Caco-2 (cell line): ENCODE results near the gene PKHD1. TPM values are rescaled to one million over a fixed set of nuclear protein-coding genes. Genes with fewer than 3 reads are reported as not detected.

Experiments used
- BruUV-seq: library from RNA; stranded (reverse); fragments of 400-500 nt; replicated peaks from 2 replicates; lab custom pipeline; 2021; lab: Mats Ljungman, UMichigan
- CTCF ChIA-PET: fragments of 300-600 bp; sonication (Branson Sonifier 250); formaldehyde crosslinking; loops from one replicate; lab custom pipeline; 2022; ENCODE audit warnings: antibody characterized with exemption; lab: Charles Lee
- POLR2A ChIA-PET: fragments of 300-600 bp; sonication (Branson Sonifier 250); formaldehyde crosslinking; loops from one replicate; lab custom pipeline; 2022; ENCODE audit warnings: antibody characterized with exemption; lab: Charles Lee
- DNase-seq, 2 experiments: peaks; one replicate each; pipeline versions ENCODE4 v3.0.0 to v3.0.0-alpha.2; 2020 to 2022
- H3K27me3 ChIP-seq: replicated peaks from 2 replicates; pipeline ENCODE4 v1.6.0; 2011; ENCODE audit warnings: low read length; ENCODE audit not compliant: control insufficient read depth, insufficient read depth
- H3K36me3 ChIP-seq: 2 replicates; pipeline ENCODE4 v1.5.1; 2011; ENCODE audit warnings: low read length; ENCODE audit not compliant: control insufficient read depth, insufficient read depth
- H3K4me1 ChIP-seq: fragments of 250-450 bp; sonication (Bioruptor Pico); 2 replicates; pipeline ENCODE4 v1.5.1; 2020; ENCODE audit warnings: mild to moderate bottlenecking
- H3K4me3 ChIP-seq: 2 replicates; pipeline ENCODE4 v1.5.1; 2011; ENCODE audit warnings: low read depth, mild to moderate bottlenecking, control low read depth, low read length
- H3K9me3 ChIP-seq: fragments of 250-450 bp; sonication (Bioruptor Pico); 2 replicates; pipeline ENCODE4 v1.5.1; 2020; ENCODE audit warnings: mild to moderate bottlenecking, moderate library complexity
- H3K27ac Mint-ChIP-seq: one replicate; pipeline ENCODE4 v1.8.0; 2022; ENCODE audit warnings: mixed read lengths; ENCODE audit not compliant: unreplicated experiment
- H3K27me3 Mint-ChIP-seq: one replicate; pipeline ENCODE4 v1.8.0; 2022; ENCODE audit warnings: mixed read lengths; ENCODE audit not compliant: insufficient read depth, unreplicated experiment
- H3K36me3 Mint-ChIP-seq: one replicate; pipeline ENCODE4 v1.8.0; 2022; ENCODE audit warnings: mild to moderate bottlenecking, mixed read lengths; ENCODE audit not compliant: insufficient read depth, unreplicated experiment
- H3K4me1 Mint-ChIP-seq: one replicate; pipeline ENCODE4 v1.8.0; 2022; ENCODE audit warnings: low read depth, mixed read lengths; ENCODE audit not compliant: unreplicated experiment
- H3K4me3 Mint-ChIP-seq: one replicate; pipeline ENCODE4 v1.8.0; 2022; ENCODE audit warnings: mild to moderate bottlenecking, moderate library complexity, mixed read lengths; ENCODE audit not compliant: unreplicated experiment
- H3K9me3 Mint-ChIP-seq: one replicate; pipeline ENCODE4 v1.8.0; 2022; ENCODE audit warnings: mixed read lengths; ENCODE audit not compliant: unreplicated experiment
- CTCF ChIP-seq, 2 experiments: fragments of 200-600 bp in 1 of 2; IDR thresholded peaks; 1 replicate in 1 of 2; 2 replicates in 1 of 2; pipeline versions ENCODE4 v1.5.1 to v1.8.0; 2011 to 2022; ENCODE audit warnings: antibody characterized with exemption in 1 of 2, control low read depth in 1 of 2, inconsistent platforms in 1 of 2, low read depth in 1 of 2, low read length in 1 of 2, mild to moderate bottlenecking in 1 of 2, moderate library complexity in 1 of 2; ENCODE audit not compliant: insufficient read depth in 1 of 2, severe bottlenecking in 1 of 2, unreplicated experiment in 1 of 2
- intact Hi-C: fragments of 100-400 bp; cut with micrococcal nuclease; formaldehyde crosslinking; loops from one replicate; pipeline ENCODE4 v1.10.0; 2022; ENCODE audit not compliant: unreplicated experiment
- total RNA-seq: library from RNA; stranded (reverse); gene quantifications from 2 replicates; pipeline ENCODE4 v1.2.3, GENCODE V29; 2022

PKHD1 gene
- total RNA-seq, 1 experiment from 2014 or later = 3.3 TPM

- no peak overlapping the region for H3K4me3 Mint-ChIP-seq
- H3K27ac Mint-ChIP-seq = no peak overlapping the region
- no peak for DNase-seq
- no peaks in the 10 kb centered on the region for H3K27me3 Mint-ChIP-seq
- H3K9me3 Mint-ChIP-seq = no peaks in the 10 kb centered on the region
- H3K4me1 Mint-ChIP-seq = no peaks in the 10 kb centered on the region
- no peak for TF ChIP-seq CTCF (IDR thresholded peaks at IDR 0.05; ENCODE audit: insufficient read depth in 1 of 2, low read depth in 1 of 2, low read length in 1 of 2, severe bottlenecking in 1 of 2, unreplicated experiment in 1 of 2)
- H3K36me3 ChIP-seq = no peaks in the 10 kb centered on the region
- H3K4me3 ChIP-seq = no peak overlapping the region
- CTCF ChIA-PET = no interaction called here
- no TSS peak for BruUV-seq
- intact Hi-C loops = no loop called here
- H3K9me3 ChIP-seq = no peaks in the 10 kb centered on the region
- POLR2A ChIA-PET = no interaction called here
- no peaks in the 10 kb centered on the region for H3K4me1 ChIP-seq
- H3K36me3 Mint-ChIP-seq = no peaks in the 10 kb centered on the region
- no peaks in the 10 kb centered on the region for H3K27me3 ChIP-seq
Observed at GRCh38 chr6:51963980-51964379, 123.4 kb downstream of the PKHD1 start.

GRCh38 chr6:51962354-51962753, 125.1 kb downstream of the PKHD1 start:
- DNase-seq = no peak

GRCh38 chr6:51960419-51960818, 127.0 kb downstream of the PKHD1 start:
- Mint-ChIP-seq H3K9me3 (no peaks in the 10 kb centered on the region), H3K4me3 (no peak overlapping the region), H3K4me1 (no peaks in the 10 kb centered on the region), H3K27ac (no peak overlapping the region), H3K36me3 (no peaks in the 10 kb centered on the region), H3K27me3 (no peaks in the 10 kb centered on the region)
- Histone ChIP-seq H3K4me1 (no peaks in the 10 kb centered on the region), H3K27me3 (no peaks in the 10 kb centered on the region), H3K4me3 (no peak overlapping the region), H3K9me3 (no peaks in the 10 kb centered on the region), H3K36me3 (no peaks in the 10 kb centered on the region)
- no peak for TF ChIP-seq CTCF (IDR thresholded peaks at IDR 0.05; ENCODE audit: insufficient read depth in 1 of 2, low read depth in 1 of 2, low read length in 1 of 2, severe bottlenecking in 1 of 2, unreplicated experiment in 1 of 2)
- ChIA-PET CTCF (interaction anchor here (0.6 to 1.5 kb wide), 6 partner anchors 26 to 391 kb away, joined by 3 to 8 read pairs (median 4); no protein-coding TSS in a partner anchor), POLR2A (interaction anchor here (0.6 kb wide), 1 partner anchor 64 kb away, joined by 3 read pairs; no protein-coding TSS in a partner anchor)
- intact Hi-C loops = no loop called here
- DNase-seq = no peak
- BruUV-seq = no TSS peak

More at GRCh38 chr6:51962354-51962753, 125.1 kb downstream of the PKHD1 start:
- Histone ChIP-seq H3K9me3 (no peaks in the 10 kb centered on the region), H3K27me3 (no peaks in the 10 kb centered on the region), H3K4me1 (no peaks in the 10 kb centered on the region), H3K36me3 (no peaks in the 10 kb centered on the region), H3K4me3 (no peak overlapping the region)
- no peak overlapping the region for H3K27ac Mint-ChIP-seq
- H3K4me3 Mint-ChIP-seq = no peak overlapping the region
- intact Hi-C loops = no loop called here
- no TSS peak for BruUV-seq
- H3K4me1 Mint-ChIP-seq = no peaks in the 10 kb centered on the region
- H3K9me3 Mint-ChIP-seq = no peaks in the 10 kb centered on the region
- ChIA-PET POLR2A (no interaction called here), CTCF (no interaction called here)
- H3K36me3 Mint-ChIP-seq = no peaks in the 10 kb centered on the region
- TF ChIP-seq CTCF (IDR thresholded peaks at IDR 0.05; ENCODE audit: insufficient read depth in 1 of 2, low read depth in 1 of 2, low read length in 1 of 2, severe bottlenecking in 1 of 2, unreplicated experiment in 1 of 2) = no peak
- H3K27me3 Mint-ChIP-seq = no peaks in the 10 kb centered on the region
